Measurements from ENCODE around the gene EHF.
"Not testable (repeated sequence)": the region's sequence is repeated elsewhere in the genome, so short reads cannot be mapped to it uniquely, and the experiment has no call there.

EHF gene

DNA sequence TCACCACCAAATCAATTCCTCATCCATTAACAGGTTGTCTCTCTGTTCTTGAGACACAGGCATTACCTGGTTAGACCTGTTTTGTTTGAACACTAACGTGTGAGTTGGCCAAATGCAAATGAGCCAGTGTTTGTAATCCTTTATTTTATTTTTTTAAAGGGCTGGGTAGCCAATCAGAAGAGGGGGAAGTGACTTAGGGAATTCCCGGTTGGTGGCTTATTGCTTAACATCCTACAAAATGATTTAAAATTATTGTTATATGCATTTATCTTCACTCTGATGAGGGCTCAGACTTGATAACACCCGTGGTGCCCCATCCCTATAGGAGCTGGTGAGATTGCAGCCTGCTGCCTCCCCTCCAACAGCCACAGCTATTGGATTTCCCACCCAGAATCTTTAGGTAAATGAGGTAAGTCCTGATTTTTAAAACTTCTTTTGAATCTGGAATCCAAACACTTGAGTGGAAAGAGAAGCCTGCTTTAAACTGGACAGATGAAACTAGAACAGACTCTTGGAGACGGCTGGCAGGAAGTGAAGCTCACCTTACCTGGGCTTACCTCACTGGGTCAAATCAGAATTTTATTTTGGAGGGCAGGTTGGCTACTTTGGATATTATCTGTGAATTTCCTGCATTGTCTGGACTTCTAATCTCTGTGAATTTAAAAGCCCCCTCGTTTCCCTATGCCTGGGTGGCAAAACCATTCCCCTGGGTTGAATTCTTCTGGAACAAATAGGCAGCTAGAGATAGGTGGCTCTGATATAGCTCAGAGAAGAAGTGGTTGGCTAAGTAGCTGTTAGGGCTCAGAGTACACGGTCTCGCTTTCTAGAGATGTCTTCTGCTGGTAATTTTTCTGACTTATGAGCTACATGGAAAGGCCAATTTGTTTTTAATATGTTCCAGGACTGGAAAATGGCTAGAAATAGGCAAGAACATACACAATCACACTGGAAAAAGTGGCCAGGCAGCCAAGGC lies at the start of gene EHF:
EHF (plus strand) TSS at position 274 of the 973 bp plus-strand sequence. CDS start 21,538 bp downstream, outside the sequence.
- DNase-seq: no peak

DNA sequence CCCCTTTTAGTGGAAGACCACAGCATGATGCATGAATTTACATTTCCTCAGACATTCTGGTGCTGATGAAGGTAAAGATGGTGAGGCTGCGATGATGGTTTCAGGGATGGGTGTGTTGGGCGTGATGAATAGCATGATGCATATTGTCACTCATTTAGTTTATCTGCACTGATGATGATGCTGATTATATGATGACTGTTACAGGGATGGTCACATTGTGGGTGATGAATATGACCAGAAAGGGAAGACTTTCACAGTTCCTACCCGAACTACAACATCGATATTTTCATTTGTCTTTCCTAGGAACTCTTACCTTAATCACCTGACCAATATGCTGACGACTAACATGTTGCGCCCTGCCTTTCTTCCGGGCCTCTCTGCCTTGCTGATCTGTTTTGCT lies 47.4 kb upstream of the EHF start:
- no peak for DNase-seq

DNA sequence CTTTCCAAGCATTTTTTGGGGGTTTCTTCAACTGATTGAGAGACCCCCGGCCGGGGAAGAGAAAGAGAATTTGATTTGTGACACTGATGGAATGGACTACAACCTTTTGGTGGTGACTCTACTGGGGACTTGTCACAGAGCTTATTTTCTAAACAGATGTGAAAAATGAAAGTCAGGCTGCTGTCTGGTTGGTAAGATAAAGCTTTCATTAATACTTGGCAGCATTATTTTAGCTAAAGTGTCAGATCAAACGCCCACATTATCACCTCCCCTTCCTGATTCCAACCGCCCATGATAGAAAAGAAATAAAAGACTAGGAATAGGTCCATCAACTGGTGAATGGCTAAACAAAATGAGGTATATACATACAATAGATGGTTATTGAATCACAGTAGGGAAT lies 45.6 kb upstream of the EHF start:
- DNase-seq: no peak

DNA sequence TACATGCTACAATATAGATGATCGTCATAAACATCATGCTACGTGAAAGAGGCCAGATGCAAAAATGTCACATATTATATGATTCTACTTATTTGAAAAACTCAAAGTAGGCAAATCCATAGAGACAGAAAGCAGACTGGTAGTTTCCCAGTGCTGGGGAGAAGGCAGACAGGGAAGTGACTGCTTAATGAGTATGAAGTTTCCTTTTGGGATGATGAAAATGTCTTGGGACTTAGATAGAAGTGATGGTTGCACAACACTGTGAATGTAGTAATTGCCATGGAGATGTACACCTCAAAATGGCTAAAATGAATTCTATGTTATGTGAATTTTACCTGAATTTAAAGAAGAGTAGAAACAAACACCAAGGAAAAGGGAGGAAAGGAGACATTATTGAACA lies 45.2 kb upstream of the EHF start:
- DNase-seq: no peak

DNA sequence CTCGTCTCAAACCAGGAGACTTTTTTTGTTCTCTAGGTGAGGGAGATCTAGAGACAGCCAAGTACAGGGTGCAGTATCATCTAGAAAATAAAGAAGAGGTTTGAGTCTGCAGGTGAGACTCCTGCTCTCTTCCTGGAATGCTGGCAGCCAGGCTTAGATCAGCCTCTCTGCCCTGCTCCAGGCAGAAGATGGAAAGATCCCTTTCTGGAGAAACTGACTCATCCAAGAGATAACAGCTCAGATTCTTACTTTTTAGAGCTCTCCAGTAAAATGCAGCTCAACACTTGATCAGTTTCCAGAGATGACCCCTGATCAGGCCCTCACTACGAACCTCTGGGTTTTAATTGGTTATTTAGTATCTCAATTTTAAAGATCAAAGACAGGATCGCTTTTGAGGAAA lies 44.6 kb upstream of the EHF start:
- no peak for DNase-seq

DNA sequence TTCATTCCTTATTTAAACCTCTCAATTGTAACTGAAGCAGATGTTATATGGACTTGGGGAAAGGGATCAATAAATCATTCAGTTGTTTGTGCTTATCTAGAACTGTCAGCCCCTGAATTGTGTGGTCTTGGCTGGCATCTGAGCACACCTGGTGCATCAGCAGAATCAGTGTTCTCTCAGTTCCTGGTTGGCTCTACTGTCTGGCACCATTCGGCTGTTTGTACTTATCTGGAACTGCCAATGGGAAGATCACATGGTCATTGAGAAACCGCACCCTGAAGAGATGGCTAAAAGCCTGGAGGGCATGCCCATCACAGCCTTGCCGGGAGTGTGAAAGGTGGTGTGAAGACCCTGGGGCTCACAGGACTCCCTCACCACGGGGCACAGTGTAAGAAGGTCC lies 37.1 kb upstream of the EHF start:
- DNase-seq: no peak

DNA sequence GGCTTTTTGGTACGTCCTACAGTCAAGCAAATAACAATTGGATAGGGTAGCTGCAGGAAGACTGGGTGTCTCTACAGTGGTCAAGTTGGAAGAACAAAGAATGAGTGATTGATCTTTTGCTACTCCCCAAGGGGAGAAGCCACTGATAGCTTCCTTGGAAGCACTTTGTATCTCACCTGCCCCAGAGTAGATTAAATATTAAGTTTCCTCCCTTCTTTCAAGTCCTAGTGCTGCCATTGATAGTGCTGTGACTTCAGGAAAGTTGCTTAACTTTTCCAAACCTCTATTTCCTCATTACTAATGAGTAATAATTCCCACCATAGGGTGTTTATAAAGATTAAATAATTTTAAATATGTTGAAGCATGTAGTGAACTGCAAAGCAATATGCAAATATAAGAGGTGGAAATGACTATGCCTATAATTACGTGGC lies 35.6 kb upstream of the EHF start:
- no peak for DNase-seq

DNA sequence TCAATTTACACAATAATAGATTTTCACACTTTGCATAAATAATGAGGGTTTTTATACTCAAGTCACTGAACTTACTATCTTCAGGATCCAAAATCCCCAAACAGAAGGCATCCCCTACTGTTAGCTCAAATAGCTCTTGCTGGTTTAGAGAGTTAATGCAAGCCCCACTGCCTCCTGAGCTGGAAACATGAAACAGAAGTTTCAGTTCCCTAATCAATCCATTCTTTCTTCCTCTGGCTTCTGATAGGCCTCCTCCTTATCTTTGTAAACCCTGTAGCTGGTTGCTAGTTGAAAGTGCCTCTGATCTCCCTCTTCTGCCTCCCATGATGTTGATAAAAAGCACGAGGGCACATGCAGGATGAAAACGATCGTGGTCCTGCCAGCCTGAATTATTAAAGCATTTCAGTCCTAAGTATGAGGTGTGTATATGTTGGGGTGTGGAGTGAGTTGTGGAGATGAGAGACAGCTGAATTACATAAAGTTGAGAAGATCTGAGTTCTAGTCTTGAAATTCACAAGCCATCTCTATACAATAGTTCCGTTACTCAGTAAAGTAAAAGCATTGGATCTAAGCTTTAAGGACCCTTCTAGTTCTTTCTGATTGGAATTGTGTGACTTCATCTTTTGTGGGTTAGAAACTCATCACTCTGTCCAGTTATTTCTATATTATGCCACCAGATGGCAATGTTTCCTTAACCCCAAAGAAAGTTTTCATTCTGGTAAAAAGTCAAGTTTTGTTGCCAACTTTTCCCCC lies 35.0 kb upstream of the EHF start:
- DNase-seq: peak; percentile 44

DNA sequence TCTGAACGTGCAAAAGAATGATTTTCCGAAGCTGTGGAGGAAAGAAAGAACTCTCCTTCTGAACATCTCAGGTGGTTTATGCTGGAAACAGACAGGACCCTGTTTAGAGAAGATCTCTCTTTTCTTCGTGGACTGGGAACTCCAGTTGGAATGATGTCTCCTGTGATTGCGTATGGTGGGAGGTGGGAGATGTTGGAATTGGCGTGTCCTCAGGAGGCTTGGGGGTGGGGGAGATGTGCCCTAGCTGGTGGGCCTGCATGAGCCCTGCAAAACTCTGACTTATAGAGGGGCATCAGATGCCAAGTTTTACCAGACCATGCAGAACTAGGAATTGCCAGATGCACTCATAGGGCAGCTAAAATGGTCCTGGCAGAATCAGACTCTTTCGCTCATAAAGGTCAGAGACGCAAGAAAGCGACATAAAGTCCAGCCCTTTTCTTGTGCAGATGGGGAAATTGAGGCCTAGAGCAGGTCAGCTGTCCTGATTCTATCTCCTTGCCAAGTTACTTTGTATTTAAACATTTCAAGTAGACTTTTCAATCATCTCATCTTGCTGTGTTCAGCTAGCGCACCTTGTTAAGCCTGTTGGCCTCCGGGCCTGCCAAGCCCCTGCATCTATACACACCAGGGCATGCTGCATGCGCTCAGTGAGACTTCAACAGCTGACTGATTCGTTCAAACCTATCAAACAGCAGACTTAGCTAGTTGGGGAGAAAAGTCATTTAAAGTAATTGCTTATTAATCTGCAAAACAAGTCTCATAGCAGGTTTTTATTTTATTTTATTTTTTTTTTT lies 34.2 kb upstream of the EHF start:
- no peak for DNase-seq

DNA sequence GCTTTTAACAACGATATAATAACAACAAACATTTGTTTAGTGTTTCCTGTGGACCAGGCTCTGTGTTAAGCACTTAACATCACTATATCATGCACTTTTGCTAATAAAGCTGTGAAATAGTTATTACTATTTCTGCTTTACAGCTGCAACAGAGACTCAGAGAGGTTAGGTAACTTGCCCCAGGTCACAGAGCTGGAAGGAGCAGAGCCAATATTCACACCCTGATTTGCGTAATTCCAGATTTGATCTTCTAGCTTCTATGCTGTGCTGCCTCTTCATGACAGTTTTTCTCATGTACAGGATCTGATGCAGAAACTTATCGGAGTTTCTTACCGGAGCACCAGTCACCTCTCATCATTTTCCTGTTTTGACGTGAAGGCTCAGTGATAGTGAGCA lies 33.6 kb upstream of the EHF start:
- no peak for DNase-seq

DNA sequence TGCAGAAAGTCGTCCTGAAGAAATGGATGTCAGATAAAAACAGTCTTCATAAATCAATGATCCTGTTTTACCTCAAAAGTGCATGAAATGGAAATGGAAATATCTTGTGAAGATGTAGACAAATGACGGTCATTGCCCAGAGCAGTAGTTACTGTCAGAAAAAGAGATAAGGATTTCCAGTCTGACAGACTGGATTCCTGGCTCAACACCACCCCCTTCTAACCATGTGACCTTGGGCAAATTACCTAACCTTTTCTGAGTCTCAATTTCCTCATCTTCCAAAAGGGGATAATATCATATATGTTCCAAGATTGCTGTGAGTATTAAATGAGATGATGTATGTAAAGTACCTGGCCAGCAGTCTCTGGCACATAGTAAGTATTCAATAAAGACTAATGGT lies 32.9 kb upstream of the EHF start:
- DNase-seq: no peak

DNA sequence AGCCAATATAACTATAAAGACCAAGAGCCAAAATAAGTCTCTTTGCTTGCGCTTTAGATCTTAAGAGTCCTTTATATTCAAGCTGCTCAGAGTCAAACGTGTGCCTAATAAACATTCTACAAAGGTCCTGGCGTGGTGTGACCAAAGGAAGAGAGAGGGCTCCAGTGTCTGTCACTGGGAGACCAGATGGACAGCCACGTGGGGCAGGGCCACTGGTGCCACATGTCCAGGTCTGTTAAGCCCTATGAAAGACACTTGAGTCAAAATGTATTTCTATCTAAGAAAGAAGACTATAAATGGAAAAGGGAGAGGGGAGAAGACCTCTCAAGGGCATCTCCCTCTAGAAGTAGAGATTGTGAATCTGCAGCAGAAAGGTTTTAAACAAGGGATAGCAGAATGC lies 32.2 kb upstream of the EHF start:
- DNase-seq: no peak

DNA sequence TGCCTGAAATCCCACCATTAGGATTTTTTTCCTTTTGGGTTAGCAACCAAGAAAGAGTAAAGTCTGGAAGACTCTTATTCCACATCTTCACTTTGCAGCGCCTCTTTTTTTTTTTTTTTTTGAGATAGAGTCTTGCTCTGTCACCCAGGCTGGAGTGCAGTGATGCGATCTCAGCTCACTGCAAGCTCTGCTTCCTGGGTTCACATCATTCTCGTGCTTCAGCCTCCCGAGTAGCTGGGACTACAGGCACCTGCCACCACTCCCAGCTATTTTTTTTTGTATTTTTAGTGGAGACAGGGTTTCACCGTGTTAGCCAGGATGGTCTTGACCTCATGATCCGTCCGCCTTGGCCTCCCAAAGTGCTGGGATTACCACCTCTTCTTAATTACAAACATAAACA lies 31.7 kb upstream of the EHF start:
- not testable (repeated sequence) for DNase-seq

DNA sequence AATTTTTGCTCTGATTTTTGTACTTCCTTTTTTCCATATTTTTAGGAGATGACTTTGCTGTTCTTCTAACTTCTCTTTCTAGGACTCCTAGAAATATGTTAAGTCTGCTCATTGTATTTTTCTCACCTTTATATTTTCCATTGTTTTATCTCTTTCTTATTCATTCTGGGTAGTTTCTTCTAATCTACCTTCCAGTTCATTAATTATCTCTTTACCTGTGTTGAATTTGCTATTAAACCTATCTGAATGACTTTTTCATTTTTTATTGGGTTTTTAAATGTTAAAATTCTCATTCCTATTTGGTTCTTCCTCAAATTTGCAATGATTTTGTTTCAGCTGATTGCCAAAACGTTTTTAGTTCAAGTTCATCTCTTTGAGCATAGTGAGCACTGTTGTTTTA lies 27.8 kb upstream of the EHF start:
- no peak for DNase-seq

DNA sequence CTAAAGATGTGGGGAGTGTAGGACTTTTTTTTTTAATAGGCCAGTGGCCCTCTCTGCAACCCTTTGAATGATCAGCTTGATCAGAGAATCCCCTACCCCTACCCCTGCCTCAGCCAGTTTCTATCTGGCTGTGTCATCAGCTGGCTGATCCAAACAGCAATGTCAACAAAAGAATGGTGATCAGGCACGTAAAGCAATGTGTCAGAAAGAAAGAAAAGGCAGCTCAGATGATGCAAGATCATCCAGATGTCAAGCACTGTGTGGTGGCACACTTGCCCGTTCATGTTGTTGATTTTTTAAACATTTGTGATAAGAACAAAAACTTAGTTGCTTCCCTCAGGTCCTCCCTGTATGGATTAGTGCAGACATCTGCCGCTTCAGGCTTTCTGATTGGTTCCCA lies 26.3 kb upstream of the EHF start:
- DNase-seq: no peak

DNA sequence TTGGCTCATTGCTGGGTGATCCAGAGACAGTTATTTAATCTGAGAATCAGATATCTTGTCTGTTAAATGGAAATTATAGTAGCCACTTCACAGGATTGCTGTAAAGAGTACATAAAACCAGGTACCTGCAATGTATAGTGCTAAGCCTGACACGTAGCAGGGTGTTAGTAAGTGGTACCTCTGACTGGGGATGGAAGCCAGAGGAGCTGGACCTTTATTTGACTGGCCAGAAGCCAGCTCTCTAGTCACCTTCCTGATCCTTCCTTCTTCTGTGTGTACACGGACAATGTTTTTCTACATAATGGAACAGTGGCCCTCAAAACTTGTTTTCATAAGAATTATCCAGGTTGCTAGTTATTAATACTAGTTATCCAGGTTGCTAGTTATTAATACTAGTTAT lies 25.5 kb upstream of the EHF start:
- DNase-seq: no peak

DNA sequence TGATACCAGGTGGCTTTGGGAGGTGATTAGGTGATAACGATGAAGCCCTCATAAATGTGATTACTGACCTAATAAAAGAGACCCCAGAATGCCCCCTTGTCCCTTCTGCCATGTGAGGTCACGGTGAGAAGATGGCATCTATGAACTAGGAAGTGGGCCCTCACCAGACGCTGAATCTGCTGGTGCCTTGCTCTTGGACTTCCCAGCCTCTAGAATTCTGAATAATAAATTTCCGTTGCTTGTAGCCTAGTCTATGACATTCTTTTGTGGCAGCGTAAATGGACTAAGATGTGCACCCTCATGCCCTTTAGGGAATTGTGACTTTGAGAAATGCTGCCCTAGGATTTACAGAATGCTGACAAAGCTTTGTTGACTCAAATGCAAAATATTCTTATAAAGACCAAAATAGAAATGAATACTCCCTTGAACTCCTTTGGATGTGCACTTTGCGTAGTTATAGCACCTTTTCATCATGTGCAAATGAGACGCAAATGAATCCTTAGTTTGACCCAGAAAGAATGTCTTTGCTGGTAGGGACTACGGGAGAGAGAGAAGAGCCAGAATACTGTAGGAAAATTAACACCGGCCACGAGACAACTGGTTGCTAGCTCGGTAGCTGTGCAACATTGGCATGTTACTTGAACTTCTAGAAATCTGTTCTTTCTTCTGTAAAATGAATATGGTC lies 24.8 kb upstream of the EHF start:
- no peak for DNase-seq

DNA sequence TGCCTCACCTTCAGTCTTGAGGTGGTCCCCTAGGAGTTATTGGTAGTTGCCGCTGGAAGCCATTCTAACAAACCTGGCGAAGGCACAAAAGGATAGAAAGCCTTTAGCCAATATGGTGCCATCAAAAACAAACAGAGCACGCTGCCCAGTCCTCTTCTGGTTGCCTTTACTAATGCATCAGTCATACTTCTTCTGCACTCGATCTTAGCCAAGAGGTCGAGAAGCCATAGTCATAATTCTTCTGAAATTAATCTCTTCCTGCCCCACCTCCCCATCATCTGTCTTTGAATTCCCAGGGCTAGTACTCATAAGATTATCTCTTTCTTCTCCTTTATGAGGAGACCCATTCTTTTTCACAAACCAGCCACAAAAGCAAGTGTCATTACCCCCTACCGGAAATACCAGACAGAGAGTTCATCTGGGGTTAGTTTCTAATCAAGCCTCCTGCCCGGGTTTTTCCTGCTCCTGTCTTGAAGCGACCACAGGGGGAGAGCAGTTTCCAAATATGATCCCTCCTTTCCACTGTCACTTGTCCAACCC lies 21.4 kb upstream of the EHF start:
- no peak for DNase-seq

DNA sequence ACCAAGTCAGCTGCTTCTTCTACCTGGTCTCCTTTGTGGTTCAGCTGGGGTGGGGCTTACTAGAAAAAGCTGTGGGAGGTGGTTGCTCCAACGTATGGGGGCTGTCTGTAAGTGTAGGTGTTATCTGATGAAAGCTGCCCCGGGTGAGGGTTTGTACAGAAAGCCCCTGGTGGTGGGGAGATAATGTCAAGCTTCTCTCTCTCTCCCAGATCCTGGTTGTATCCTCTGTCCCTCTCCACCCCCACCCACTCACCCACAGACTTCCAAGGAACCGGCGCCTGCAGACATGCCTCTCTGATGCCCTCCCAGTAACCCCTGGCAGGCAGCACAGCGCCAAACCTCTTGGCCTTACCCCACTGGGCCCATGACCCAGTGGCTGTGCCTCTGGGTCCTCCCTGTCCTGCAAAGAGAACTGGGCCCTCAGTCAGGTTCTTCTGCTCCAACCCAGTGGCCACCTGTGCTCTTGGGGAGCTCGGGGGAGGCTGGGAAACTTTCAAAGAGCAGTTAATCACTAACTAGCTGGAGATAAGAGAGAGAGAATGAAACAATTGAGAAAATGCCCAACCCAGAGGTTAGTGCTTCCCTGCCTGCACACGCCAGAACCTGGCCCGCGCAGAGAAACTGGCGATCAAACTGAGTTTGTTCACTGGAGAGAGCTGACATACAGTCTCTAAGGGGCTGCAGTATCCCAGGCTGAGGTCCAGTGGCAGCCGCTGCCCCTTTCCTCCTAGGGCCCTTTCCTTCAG lies 20.4 kb upstream of the EHF start:
- no peak for DNase-seq

DNA sequence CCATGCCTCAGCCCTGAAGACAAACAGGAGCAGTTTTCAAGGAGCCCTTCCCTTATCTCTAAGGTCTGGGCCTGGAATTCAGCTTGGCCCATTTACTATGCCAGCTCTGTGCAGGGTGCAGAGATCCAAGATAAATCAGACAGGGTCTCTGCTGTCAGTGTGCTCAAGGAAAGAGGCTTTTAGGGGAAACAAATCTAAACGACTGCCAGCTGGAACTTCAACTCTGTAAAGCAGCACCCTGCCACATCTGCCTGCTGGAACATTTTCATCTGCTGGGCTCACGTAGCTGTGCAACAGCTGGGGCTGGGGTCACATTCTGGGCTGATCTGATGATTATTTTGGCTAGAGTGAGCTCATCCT lies 19.8 kb upstream of the EHF start:
- DNase-seq: no peak

DNA sequence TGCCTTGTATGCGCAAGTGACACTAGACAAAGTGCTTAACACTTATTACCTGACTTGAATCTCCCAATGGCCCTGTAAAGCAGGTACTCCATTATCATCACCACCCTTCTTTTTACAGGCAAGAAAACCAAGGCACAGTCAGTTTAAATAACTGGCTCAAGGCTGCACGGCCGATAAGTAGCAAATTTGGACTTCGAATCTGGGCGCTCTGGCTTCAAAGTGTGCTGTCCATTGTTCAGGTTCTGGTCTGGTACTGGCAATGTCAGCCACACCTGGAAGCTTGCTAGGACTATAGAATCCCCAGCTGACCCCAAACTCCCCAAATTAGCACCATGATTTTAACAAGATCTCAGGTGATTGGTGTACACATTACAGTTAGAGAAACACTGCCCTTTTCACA lies 19.3 kb upstream of the EHF start:
- no peak for DNase-seq

DNA sequence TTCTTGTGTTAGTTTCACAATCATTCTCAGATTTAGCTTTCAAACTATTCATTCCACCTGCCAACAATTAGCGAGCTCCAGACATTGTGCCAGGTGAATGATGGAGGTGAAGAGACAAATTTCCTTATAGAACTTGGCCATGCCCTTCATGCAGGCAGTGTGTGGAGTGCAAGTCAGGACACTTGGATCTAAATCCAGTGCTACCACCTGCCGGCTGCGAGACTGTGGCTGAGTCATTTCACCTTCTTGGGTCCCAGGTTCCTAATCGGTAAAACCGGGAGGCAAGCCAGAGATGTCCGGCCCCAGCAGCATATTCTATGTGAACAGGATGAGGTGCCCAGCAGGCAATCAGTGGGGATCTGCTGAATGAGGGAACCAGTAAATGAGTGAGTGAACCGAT lies 18.6 kb upstream of the EHF start:
- no peak for DNase-seq

All from GDM1 (cell line).